Measurements from ENCODE around the gene PML. TPM values are rescaled to one million over a fixed set of nuclear protein-coding genes. Genes with fewer than 3 reads are reported as not detected.

PML gene
- total and polyA plus RNA-seq, 4 donors: 33.9 to 80.5 (median 60.8) TPM

DNA sequence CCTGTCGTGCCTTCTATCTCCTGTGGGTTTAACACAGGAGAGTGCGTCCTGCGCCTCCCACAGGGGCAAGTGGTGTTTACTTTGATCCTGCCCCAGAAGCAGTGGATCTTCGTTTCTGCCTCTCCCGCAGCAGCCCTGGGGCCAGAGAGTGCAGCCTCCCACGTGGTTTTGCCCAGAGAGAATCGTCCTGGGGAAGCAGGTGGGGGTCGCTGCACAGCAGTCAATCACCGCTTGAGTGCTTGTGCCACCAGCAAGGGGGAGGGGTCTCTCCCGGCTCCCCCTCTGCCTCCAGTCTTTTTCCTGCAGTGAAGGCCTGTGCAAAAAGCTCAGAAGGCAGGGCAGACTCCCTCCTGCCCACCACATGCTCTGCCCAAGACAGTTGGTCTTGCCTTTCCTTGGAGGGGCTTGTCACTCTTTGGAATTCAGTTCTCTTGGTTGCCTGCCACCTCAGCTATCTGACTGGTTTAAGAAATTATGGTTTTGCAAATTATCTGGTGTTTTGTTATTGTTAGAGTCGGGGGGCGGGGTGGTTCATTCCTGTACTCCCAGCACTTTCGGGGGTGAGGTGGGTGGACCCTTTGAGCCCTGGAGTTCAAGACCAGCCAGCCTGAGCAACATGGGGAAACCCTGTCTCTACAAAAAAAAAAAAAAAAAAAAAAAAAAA, 29.3 kb upstream of the PML start:
- no peaks in the 10 kb centered on the region for H3K27me3 ChIP-seq (ENCODE audit: control insufficient read depth in 3 of 3, insufficient read depth in 3 of 3, low read length in 2 of 3)
- peak overlapping the region in 1 of 2 donors; percentile 25 for H3K9ac ChIP-seq (ENCODE audit: insufficient read depth in 1 of 2, low read length in 2 of 2)
- DNase-seq: peak in 1 of 3 donors; percentile 10
- TF ChIP-seq, protein P1, sequence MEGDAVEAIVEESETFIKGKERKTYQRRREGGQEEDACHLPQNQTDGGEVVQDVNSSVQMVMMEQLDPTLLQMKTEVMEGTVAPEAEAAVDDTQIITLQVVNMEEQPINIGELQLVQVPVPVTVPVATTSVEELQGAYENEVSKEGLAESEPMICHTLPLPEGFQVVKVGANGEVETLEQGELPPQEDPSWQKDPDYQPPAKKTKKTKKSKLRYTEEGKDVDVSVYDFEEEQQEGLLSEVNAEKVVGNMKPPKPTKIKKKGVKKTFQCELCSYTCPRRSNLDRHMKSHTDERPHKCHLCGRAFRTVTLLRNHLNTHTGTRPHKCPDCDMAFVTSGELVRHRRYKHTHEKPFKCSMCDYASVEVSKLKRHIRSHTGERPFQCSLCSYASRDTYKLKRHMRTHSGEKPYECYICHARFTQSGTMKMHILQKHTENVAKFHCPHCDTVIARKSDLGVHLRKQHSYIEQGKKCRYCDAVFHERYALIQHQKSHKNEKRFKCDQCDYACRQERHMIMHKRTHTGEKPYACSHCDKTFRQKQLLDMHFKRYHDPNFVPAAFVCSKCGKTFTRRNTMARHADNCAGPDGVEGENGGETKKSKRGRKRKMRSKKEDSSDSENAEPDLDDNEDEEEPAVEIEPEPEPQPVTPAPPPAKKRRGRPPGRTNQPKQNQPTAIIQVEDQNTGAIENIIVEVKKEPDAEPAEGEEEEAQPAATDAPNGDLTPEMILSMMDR (IDR thresholded peaks at IDR 0.05; ENCODE audit: control extremely low read depth, extremely low read depth): no peak
- no peak for ATAC-seq (ENCODE audit: insufficient read depth, low FRiP score)
- no peaks in the 10 kb centered on the region for H3K9me3 ChIP-seq (ENCODE audit: control insufficient read depth in 4 of 4, insufficient read depth in 3 of 4, low read length in 3 of 4)
- H3K4me3 ChIP-seq: no peak overlapping the region
- peaks cover 0 to 8% (median 3%) of the 10 kb centered on the region in 5 donors for H3K4me1 ChIP-seq (ENCODE audit: control insufficient read depth in 5 of 5, insufficient read depth in 5 of 5, low read length in 5 of 5)
- no peaks in the 10 kb centered on the region for H3K36me3 ChIP-seq (ENCODE audit: control insufficient read depth in 4 of 4, insufficient read depth in 4 of 4, low read length in 4 of 4)
- 35 to 37% methylated on average over 13 of the region's 13 CpGs for WGBS, 2 donors
- H3K27ac ChIP-seq (ENCODE audit: low read depth in 1 of 2, low read length in 1 of 2): no peak overlapping the region

DNA sequence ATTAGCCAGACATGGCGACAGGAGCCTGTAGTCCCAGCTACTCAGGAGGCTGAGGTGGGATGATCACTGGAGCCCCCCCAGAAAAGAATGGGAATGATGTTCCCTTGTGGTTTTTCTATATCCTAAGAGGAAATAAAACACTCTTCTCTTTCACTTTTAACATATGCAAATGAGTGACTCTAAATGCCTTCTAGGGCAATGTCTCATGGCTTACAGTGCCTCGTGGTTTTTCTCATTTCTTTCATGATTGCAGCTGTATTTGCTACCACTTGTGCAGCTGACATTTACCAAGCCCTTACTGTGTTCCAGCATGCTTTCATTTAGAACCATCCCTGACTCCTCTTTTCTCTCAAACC, 28.8 kb upstream of the PML start:
- Histone ChIP-seq H3K27me3 (ENCODE audit: control insufficient read depth in 3 of 3, insufficient read depth in 3 of 3, low read length in 2 of 3) (no peaks in the 10 kb centered on the region), H3K36me3 (ENCODE audit: control insufficient read depth in 4 of 4, insufficient read depth in 4 of 4, low read length in 4 of 4) (no peaks in the 10 kb centered on the region), H3K27ac (ENCODE audit: low read depth in 1 of 2, low read length in 1 of 2) (no peak overlapping the region), H3K4me1 (ENCODE audit: control insufficient read depth in 5 of 5, insufficient read depth in 5 of 5, low read length in 5 of 5) (peaks cover 0 to 8% (median 3%) of the 10 kb centered on the region in 5 donors), H3K9me3 (ENCODE audit: control insufficient read depth in 4 of 4, insufficient read depth in 3 of 4, low read length in 3 of 4) (no peaks in the 10 kb centered on the region), H3K9ac (ENCODE audit: insufficient read depth in 1 of 2, low read length in 2 of 2) (no peak overlapping the region), H3K4me3 (no peak overlapping the region)
- WGBS, 2 donors: 36 to 40% methylated on average over 2 of the region's 2 CpGs
- TF ChIP-seq, protein P1 (IDR thresholded peaks at IDR 0.05; ENCODE audit: control extremely low read depth, extremely low read depth): no peak
- DNase-seq (no peak), ATAC-seq (ENCODE audit: insufficient read depth, low FRiP score) (no peak)

DNA sequence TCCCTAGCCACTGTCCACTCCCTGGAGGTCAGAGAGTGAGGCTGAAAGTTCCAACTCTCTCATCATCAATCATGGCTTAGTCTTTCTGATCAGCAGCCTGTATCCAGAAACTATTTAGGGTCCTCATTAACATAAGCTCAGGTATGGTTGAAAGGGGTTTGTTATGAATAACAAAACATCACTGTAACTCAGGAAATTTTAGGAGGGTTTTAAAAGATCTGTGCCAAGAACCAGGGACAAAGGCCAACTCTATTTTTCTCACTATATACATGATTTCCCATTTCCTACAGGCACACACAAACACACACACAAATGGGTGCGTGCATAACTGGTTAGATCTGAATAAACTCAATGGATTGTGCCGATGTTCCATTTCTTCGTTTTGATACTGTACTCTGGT, 26.1 kb upstream of the PML start:
- no peak for ATAC-seq (ENCODE audit: insufficient read depth, low FRiP score)
- H3K27ac ChIP-seq (ENCODE audit: low read depth in 1 of 2, low read length in 1 of 2): no peak overlapping the region
- H3K27me3 ChIP-seq (ENCODE audit: control insufficient read depth in 3 of 3, insufficient read depth in 3 of 3, low read length in 2 of 3): no peaks in the 10 kb centered on the region
- DNase-seq: no peak
- H3K36me3 ChIP-seq (ENCODE audit: control insufficient read depth in 4 of 4, insufficient read depth in 4 of 4, low read length in 4 of 4): no peaks in the 10 kb centered on the region
- H3K9ac ChIP-seq (ENCODE audit: insufficient read depth in 1 of 2, low read length in 2 of 2): no peak overlapping the region
- WGBS, 2 donors: 94 to 98% methylated on average over 3 of the region's 3 CpGs
- TF ChIP-seq, protein P1 (IDR thresholded peaks at IDR 0.05; ENCODE audit: control extremely low read depth, extremely low read depth): no peak
- peaks cover 0 to 8% (median 3%) of the 10 kb centered on the region in 5 donors for H3K4me1 ChIP-seq (ENCODE audit: control insufficient read depth in 5 of 5, insufficient read depth in 5 of 5, low read length in 5 of 5)
- H3K4me3 ChIP-seq: no peak overlapping the region
- H3K9me3 ChIP-seq (ENCODE audit: control insufficient read depth in 4 of 4, insufficient read depth in 3 of 4, low read length in 3 of 4): no peaks in the 10 kb centered on the region

Measured in lung (tissue), 12 donors.